ENCODE data around the gene ZFY. TPM values are rescaled to one million over a fixed set of nuclear protein-coding genes. Genes with fewer than 3 reads are reported as not detected.

The ZFY gene
- polyA plus RNA-seq, 1 experiment: 5.2 TPM

DNA sequence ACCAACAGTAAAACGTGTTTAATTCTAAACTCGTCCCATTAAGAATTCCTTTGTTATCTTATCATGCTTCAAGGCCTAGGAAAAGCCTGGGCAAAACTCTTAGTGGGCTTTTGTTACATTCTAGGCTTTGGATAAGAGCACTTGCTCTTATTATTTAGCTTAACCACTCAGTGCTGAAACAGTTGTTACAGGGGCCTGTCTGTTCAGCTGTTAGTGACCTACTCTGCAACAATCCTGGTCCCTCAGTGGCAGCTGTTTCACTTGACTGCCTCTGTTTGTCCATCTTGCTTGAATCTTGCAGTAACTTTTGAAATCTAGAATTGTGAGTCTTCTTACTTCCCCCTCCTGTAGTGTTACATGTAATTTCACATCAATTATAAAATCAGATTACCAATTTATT lies 88.4 kb downstream of the ZFY start:
- CTCF ChIA-PET: no interaction called here

DNA sequence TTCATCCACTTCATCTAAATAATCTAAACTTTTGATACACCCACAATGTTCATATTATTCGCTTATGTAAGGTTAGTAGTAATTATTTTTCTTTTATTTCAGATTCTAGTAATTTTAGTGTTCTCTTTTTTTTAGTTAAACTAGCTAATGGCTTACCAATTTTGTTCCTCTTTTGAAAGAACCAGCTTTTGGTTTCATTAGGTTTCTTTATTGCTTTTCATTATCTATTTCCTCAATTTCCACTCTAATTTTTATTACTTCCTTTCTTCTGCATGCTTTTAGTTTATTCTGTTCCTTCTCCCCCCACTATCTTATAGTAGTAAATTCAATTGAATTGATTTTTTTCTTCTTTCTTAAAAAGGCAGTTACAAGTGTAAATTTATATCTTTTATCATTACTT lies 90.2 kb downstream of the ZFY start:
- CTCF ChIA-PET: no interaction called here
- DNase-seq (ENCODE audit: low read depth): no peak
- H3K27me3 ChIP-seq (ENCODE audit: control insufficient read depth, insufficient read depth, low read length): no peaks in the 10 kb centered on the region
- no peaks in the 10 kb centered on the region for H3K36me3 ChIP-seq (ENCODE audit: control insufficient read depth, insufficient read depth, low read length)
- TF ChIP-seq, protein P1, sequence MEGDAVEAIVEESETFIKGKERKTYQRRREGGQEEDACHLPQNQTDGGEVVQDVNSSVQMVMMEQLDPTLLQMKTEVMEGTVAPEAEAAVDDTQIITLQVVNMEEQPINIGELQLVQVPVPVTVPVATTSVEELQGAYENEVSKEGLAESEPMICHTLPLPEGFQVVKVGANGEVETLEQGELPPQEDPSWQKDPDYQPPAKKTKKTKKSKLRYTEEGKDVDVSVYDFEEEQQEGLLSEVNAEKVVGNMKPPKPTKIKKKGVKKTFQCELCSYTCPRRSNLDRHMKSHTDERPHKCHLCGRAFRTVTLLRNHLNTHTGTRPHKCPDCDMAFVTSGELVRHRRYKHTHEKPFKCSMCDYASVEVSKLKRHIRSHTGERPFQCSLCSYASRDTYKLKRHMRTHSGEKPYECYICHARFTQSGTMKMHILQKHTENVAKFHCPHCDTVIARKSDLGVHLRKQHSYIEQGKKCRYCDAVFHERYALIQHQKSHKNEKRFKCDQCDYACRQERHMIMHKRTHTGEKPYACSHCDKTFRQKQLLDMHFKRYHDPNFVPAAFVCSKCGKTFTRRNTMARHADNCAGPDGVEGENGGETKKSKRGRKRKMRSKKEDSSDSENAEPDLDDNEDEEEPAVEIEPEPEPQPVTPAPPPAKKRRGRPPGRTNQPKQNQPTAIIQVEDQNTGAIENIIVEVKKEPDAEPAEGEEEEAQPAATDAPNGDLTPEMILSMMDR (IDR thresholded peaks at IDR 0.05; ENCODE audit: insufficient read depth, low read depth, low read length): no peak
- POLR2A ChIA-PET: no interaction called here
- H3K4me3 ChIP-seq (ENCODE audit: low read depth, low read length): no peak overlapping the region

More for the DNA sequence above, 88.4 kb downstream of the ZFY start:
- TF ChIP-seq, protein P1 (IDR thresholded peaks at IDR 0.05; ENCODE audit: insufficient read depth, low read depth, low read length): no peak
- no peak for DNase-seq (ENCODE audit: low read depth)
- H3K27me3 ChIP-seq (ENCODE audit: control insufficient read depth, insufficient read depth, low read length): no peaks in the 10 kb centered on the region
- H3K36me3 ChIP-seq (ENCODE audit: control insufficient read depth, insufficient read depth, low read length): no peaks in the 10 kb centered on the region
- POLR2A ChIA-PET: no interaction called here
- no peak overlapping the region for H3K4me3 ChIP-seq (ENCODE audit: low read depth, low read length)

Small RNAs within 50 kb of the gene (small RNA-seq; reads per million reads assigned to genes)
- gene EEF1A1P41 (ENCODE audit: insufficient read length, low read depth, low replicate concordance): not detected

Other genes starting within 250 kb of the ZFY start
- gene SRY, start 147.7 kb upstream of the ZFY start, polyA plus RNA-seq (2011; rRNA removed): not detected in 2 replicates
- gene RPS4Y1, start 93.8 kb upstream of the ZFY start, polyA plus RNA-seq (2011; rRNA removed): 512 and 718 TPM in 2 replicates